HG03460 (cell line): Measurements from ENCODE around the gene TMEM81.

Source experiments
- ATAC-seq: cut with Tn5 transposase; IDR thresholded peaks from one replicate; pipeline ENCODE4 v1.9.1; 2021; ENCODE audit not compliant: unreplicated experiment

TMEM81 gene

DNA sequence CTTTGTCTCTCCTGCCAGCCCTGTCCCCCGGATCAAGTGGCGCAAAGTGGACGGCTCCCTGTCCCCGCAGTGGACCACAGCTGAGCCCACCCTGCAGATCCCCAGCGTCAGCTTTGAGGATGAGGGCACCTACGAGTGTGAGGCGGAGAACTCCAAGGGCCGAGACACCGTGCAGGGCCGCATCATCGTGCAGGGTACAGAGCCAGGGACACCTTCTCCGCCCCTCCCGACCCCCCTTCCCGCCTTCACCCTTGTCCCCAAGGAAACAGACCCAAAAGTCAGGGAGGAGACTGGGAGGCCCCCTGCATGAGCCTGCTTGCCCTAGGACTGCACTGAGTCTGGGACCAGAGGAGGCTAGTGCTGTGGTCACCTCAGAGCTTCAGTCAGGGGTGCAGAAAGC is 23.0 kb downstream of the TMEM81 start:
- ATAC-seq: no peak

DNA sequence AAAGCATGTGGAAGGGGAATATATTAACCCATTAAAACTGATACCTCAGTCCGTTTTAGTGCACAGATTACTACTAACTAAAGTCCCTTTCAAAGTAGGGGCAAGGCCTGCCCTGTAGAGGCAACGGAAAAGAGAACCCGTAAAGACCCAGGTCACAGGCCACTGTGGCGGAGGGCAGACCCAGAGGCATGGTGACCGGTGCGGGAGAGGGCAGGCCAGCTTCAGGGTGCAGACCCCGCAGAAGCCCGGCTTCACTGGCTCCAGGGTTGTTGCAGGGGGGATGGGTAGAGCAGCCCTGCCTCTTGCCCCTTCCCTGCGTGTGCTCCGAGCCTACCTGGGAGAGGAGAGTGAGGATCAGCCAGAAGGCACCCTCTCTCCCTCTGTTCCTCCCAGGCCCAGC is 23.5 kb downstream of the TMEM81 start:
- no peak for ATAC-seq

DNA sequence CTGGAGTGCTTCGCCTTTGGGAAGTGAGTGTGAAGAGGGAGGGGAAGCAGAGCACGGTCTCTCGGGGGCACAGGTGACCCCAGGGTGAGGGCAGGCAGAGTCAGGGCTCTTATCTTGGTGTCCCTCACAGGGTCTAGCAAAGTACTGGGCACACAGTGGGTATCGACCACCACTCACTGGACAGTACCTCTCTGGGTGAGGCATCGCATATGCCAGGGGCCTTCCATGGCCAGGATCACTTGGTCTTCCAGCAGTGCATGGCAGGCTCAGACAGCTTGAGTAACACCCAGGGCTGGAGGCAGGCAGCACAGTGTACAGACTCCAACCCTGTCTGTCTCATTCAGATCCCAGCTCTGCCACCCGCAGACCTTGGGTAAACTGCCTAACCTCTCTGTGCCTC is 24.6 kb downstream of the TMEM81 start:
- no peak for ATAC-seq

DNA sequence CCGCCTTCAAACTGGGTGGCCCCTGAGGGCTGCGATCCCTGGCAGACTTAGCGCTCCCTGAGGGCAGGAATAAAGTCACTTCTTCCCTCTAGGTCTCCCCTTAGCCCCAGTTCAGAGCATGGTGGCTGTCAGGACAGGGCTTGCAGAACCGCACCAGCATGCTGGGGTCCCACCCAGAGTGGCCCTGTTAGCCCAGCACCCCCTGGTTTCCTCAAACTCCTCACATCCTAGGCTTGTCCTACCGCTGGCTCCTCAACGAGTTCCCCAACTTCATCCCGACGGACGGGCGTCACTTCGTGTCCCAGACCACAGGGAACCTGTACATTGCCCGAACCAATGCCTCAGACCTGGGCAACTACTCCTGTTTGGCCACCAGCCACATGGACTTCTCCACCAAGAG is 25.4 kb downstream of the TMEM81 start:
- ATAC-seq: no peak

DNA sequence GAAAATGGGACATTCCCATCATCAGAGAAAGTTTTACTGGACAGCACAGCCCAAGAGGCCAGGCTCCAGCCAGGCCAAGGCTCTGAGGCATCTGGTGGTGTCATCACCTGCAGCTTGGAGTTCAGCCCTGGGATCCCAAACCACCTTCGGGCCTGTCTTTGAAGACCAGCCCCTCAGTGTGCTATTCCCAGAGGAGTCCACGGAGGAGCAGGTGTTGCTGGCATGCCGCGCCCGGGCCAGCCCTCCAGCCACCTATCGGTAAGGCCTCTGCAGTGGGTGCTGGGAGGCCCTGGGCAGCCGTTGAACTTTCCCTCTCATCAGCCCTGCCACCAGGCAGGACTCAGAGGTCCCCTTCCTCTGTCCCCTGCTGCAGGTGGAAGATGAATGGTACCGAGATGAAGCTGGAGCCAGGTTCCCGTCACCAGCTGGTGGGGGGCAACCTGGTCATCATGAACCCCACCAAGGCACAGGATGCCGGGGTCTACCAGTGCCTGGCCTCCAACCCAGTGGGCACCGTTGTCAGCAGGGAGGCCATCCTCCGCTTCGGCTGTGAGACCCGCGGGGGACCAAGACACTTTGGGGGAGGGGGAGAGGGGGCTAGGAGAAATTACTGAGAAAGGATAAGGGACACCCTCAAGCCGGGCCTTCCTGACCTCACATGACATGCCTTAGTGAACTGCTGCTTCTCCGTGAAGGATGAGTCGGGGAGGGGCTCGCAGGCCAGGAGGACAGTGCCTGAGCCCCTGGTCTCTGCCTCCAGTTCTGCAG is 26.3 kb downstream of the TMEM81 start:
- no peak for ATAC-seq

DNA sequence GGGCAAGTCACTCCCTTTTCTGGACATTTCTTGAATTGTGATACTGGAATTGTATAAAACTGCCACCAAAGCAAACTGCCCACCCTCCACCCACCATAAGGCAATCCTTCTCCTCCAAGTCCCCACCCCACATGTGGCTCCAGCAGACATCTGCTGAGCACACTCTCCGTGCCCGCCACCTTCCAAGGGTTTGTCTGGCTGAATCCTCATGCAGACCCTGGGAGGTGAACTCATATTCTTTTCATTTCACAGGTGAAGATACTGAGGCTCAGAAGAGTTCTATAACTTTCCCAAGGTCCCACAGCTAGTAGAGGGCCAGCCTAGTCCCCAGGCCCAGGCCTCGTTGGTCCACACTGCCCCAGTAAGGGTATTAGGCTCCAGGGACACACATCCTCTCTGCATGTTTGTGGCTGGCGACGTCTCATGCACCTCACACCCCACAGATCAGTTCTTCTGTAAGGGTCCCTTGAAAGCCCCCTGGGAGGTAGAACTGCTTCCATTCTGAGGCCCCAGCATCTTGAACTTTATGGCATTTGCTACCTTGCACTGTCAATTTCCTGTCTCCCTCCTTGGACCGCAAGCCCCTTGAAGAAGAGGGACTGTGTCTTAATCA is 27.2 kb downstream of the TMEM81 start:
- no peak for ATAC-seq

DNA sequence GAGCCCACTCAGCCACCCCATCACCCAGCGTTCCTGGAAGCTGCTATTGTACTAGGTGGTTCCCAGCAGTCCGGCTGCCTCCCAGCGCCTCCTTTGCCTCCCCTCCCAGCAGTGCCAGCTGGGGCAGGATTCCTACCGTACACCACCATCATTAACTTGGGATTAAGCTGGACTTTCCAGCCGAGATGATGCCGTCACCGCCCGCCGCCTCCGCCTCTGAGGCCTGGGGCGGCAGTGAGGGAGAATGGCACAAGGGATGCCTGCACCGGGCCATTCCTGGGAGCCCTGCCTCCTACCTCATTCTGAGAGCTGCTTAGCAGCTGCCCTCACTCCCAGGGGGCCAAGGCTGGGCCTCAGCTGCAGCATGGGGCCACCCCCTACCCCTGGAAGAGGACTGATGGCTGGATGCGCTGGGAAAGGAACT is 28.1 kb downstream of the TMEM81 start:
- ATAC-seq: no peak

DNA sequence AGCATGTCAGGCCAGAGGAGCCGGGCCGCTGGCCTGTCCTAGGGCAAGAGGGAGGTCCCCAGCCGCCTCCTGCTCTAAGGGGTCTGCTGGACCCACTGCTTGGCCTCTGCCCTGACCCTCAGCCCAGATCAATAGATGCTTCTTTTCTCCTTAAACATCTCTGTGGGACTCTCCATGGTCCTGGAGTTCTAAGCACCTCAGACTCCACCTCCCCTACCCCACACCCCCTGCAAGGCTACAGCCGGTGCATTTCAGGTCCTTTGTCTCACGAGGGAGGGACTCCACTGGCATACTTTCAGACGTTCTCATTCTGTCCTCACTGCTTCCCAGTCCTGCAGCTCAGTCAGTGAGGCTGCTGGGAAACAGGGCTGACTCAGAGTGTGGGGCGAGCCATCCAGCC is 30.2 kb downstream of the TMEM81 start:
- no peak for ATAC-seq

DNA sequence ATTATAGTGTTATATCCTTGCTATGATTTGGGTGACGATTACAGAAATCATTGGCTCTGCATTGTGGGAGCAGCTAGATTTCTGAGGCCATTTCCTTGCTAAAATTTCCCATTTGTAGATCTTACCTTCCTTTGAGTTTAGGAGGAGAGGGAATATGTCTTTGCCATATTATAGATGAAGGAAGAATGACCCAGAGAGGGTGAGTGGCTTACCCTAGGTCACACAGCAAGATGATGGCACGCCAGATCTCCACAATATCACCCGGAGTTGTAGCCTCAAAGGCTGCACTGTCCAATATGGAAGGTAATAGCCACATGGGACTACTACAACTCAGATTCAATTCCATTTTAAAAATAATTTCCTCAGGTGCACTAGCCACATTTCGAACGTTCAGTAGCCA is 31.0 kb downstream of the TMEM81 start:
- no peak for ATAC-seq

DNA sequence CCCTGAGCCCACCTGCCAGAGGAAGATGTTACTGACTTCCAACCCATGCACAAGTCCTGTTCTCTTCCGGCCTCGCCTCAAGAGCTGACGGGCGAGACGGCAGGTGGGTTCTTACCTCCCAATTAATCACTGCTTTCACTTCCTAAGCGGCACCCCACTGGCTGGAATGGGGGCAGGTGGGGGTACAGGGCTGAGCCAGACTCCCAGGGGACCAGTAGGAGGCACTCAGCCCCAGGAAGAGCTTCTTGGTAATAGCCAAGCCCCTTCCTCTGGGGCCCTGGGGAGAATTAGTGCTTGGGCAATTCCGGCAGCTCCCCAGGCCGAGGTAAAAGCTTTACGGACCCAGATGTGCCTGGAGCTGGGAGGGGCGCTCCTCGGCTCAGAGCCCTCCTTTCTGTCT is 31.6 kb downstream of the TMEM81 start:
- no peak for ATAC-seq

DNA sequence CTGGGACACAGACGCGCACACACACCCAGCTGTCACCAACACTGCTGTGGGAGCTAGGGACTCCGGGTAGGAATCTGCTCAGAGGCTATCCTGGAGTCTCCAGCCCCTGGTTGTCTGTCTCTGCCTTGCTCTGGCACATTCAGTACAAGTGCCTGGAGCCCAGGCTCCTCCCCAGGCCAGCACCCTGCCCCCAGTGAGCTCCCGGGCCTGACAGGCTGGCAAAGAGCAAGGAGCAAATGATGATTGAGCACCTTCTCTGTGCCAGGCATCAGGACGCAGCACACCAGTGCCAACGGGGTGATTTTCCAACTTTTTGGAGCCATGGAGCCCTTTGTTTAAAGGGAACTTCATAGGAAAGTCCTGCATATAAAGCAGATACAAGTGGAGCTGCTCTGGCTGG is 34.8 kb downstream of the TMEM81 start:
- no peak for ATAC-seq

DNA sequence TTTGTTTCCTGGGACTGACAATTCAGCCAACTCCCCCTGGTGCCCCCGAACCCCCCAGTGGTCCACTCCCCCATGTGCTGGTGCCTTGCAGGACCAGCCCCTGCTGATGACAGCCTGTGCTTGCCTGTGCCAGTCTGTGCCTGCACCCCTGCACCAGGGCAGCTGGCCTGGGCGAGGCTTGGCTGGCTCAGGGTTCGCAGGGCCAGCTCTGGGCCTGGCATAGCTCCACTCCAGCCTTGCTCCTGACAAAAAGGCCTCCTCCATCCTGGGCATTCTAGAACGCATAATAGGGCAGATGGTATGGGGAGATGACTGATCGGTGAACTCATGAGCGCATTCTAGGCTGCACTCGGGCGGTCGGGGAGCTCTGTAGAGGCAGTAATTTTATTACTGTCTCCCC is 35.9 kb downstream of the TMEM81 start:
- no peak for ATAC-seq

DNA sequence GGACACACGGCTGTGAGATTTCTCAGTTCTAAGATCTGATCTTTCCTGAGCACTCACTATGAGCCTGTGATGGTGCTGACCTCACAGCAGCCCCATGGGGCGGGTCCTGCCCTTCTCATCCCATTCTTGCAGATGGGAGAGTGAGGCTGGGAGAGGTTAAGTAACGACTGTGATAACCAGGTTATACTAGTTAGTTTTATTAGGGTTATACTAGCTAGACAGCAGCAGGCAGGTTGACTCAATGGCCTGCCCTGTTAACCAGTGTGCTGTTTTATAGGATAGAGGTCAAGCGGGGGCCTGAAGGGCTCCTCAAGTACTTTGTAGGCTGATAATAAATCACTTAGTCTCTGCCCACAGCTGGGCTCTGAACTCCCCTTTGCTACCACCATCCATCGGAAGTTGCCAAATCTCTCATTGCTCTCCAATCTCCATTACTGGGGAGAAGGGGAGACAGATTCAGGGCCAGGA is 36.5 kb downstream of the TMEM81 start:
- no peak for ATAC-seq

DNA sequence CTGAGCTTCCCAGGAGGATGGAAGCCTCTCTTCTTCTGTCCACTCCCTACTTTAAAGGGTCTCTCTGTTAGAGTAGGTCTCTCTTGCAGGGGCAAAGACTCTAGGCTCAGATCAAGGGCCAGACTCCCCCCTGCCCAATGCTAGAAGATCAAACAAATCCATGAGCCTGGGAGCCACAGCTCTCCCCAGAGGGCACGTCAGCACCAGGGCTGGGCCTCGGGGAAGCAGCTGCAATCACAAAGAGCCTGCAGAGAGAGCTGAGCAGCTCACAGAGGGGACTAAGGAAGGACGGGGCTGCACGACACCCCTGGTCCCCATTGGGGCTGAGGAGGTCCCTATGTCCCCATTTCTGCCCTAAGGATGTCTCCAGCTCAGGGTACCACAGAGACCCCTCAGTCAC is 37.4 kb downstream of the TMEM81 start:
- ATAC-seq: no peak

DNA sequence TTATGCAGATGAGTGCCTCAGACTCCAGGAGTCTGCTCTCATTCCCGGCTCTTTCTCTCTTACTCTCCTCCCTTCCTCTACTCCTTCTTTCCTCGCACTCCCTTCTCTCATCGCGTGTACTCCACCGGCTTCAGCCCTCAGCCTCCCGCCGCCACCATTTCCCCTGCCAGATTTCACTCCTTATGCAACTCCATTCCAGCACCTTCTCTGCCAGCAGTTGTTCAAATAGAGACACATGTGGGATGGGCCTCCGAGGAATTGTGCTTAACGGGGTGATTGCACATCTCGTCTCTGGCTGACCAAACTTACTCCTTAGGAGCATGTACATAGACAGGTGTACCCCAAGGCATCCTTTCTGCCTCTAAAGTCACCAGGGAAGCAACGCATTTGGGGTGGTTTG is 39.1 kb downstream of the TMEM81 start:
- no peak for ATAC-seq

DNA sequence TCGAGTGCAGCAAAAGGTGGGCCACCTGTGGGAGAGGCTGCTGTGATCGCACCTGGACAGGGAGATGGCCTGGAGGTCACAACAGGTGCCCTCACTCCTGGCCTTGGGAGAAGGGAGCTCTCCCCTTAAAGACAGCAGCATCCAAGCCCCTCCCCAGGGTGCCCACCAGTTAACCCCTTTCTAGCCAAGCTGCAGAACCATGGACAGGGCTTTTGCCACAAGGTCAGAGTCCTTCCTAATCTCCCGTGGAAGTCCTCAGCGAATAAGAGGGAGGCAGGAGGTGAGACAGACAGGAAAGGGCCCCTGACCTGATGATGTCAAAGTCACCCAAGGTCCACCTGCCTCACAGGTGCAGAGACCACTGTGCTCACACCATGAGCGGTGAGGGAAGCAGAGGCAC is 39.5 kb downstream of the TMEM81 start:
- ATAC-seq: no peak

DNA sequence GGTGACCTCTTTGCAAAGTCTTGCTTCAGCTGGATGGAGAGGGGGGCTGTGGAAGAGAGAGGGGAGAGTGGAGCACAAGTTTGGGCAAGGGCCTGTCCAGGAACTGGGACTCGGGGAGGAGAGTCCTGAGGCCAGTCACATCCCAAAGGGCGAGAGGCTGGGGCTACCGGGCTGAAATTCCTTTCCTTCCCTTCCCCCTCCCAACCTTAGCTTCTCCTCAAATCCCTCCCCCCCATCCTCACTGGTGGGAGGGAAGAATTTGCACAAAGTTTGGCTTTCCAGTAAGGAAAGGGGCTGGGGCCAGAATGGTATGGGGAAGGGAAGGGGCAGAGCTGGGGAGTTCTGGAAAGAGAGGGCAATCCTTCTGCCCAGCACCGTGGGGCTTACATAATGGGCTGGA is 40.4 kb downstream of the TMEM81 start:
- ATAC-seq: no peak

DNA sequence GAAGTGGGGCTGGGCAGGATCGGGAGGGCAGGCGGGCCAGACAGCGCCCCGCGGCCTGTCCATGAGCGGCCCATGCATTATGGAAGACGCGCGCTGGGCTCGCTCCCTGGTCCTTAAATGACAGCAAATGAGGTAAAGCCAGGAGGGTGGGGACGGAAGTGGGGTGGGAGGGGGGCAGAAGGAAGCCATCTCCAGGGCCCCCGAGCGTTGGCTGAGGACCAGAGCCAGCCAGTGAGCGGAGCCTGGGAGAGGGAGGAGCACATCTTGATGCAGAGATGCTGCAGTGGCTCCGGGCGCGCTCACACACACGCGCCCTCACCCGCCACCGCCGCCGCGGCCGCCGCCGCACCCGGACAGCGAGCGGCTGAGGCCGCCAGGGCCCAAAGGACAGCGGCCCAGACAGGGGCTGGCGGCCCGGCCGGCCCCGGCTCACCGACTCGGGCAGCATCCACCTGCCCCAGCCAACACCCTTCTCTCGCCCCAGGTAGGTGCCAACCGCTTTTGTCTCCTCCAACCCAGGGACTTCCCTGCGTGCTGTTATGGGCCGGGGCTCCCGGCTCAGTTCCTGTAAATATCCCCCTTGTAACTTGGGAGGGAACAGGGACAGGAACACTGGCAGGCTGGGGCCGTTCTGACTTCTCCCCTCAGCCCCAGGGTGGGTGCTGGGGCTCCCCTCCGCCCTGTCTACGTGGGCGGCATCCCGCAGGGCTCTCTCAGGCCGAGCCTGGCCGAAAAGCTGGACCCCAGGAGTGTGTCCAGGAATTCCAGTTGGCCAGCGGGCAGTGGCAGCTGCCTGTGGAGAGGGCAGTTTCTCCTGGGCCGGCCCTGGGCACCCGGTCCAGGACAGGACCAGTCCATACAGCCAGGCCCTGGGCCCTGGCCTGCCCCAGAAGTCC is 41.1 kb downstream of the TMEM81 start, which contains the start of gene CNTN2:
Gene CNTN2, plus strand, starts transcription at position 302 of the 896 bp plus-strand sequence. CDS start 9,974 bp downstream, outside the sequence.
- no peak for ATAC-seq

DNA sequence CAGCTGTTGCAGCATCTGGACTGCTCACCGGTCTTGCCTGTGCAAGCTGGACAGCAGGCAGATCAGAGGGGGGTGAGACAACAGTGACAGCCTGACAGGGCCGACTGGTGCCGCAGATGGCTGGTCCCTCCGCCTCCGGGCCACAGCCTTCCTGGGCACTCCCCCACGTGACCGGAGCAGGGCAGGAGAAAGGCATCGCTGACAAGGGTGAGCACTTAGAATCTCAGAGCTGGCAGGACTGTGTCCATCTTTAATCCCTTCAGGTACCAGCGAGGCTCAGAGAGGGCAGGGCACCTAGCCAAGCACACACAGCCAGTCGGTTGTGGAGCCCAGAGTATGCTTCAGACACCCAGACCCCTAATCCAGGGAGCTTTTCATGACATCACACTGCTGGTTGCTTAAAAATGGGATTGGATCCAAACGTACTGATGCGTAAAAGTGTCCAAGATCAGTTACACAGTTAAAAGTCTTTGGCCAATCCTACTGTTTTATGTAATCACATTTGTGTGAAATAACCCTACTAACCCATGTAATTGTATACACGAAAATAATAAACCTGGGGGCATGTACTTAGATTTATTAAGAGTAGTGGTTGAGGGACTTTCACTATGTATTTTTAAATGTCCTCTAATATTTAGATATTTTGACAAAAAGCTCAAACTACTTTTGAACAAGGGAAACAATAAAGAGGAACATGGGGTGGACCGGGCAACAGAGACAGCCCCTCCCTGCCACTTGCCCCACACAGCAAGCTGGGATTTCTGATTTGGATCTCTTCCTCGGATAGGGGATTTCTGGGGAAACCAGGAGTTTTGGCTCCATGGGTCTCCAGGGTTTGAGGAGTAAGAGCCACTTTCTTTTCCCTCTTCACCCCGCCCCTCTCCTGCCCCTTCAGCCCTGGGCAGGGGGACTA is 42.0 kb downstream of the TMEM81 start:
- no peak for ATAC-seq

DNA sequence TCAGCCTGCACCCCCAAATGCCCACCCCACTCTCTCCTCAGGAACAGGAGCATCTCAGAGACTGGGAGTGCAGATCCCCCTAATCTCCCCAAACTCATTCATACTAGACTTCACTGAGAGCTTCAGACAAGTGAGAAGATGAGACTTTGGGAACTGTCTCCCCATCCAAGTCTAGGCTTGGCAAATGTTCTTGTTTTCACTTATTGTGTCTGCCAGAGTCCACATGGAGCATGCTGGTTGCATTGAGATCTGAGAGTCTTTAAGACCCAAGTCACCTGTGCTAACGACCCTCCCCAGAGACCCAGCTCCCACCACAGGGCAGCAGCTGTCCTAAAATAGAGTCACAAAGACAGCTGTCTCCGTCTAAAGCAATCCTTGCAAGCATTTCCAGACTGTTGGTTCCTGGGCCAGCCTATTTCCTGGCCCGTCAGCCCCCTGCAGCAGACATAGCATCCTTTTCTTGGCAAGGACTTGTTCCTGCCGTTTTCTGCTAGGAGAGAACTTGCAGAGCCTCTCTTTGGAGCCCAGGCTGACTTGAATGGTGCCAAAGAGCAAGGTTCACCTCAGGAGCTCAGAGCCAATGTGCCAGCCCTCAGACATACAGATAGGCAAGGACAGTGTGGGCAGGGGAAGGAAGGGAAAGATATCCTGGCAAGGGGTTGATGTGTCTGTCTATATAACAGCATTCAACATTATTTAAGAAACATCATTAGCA is 43.1 kb downstream of the TMEM81 start:
- ATAC-seq: no peak
